Hepatic stellate cell (primary cell): ENCODE data around the gene NSMCE1.
"Not testable (repeated sequence)": the region's sequence is repeated elsewhere in the genome, so short reads cannot be mapped to it uniquely, and the experiment has no call there.

Experiments
- DNase-seq: peaks from one replicate; pipeline ENCODE4 v3.0.0; 2011; ENCODE audit warnings: low spot score

The NSMCE1 gene

GRCh38 chr16:27269300-27270150 is 953 bp upstream of the NSMCE1 start:
- no peak for DNase-seq

GRCh38 chr16:27267037-27267677 is 1.4 kb downstream of the NSMCE1 start:
- DNase-seq, result no peak

- DNase-seq, result no peak
Measured at GRCh38 chr16:27265982-27266381, 2.6 kb downstream of the NSMCE1 start.

GRCh38 chr16:27264151-27264550 is 4.4 kb downstream of the NSMCE1 start:
- peak; percentile 24 for DNase-seq

- DNase-seq, result not testable (repeated sequence)
Measured at GRCh38 chr16:27262904-27263423, 5.6 kb downstream of the NSMCE1 start.

GRCh38 chr16:27259710-27260109 is 8.9 kb downstream of the NSMCE1 start:
- no peak for DNase-seq

GRCh38 chr16:27258241-27258734 is 10.3 kb downstream of the NSMCE1 start:
- DNase-seq, result no peak

GRCh38 chr16:27257271-27257670 is 11.3 kb downstream of the NSMCE1 start:
- DNase-seq, result no peak

- DNase-seq, result no peak
Measured at GRCh38 chr16:27256861-27257260, 11.7 kb downstream of the NSMCE1 start.

- DNase-seq, result no peak
Measured at GRCh38 chr16:27254262-27254811, 14.2 kb downstream of the NSMCE1 start.

- peak; percentile 82 for DNase-seq
Measured at GRCh38 chr16:27253526-27253930, 15.0 kb downstream of the NSMCE1 start.

GRCh38 chr16:27252206-27252585 is 16.4 kb downstream of the NSMCE1 start:
- DNase-seq, result no peak

GRCh38 chr16:27251541-27252205 is 16.9 kb downstream of the NSMCE1 start:
- no peak for DNase-seq

GRCh38 chr16:27248886-27249285 is 19.7 kb downstream of the NSMCE1 start:
- DNase-seq, result not testable (repeated sequence)

- DNase-seq, result no peak
Measured at GRCh38 chr16:27248036-27248435, 20.5 kb downstream of the NSMCE1 start.

- DNase-seq, result not testable (repeated sequence)
Measured at GRCh38 chr16:27247076-27247475, 21.5 kb downstream of the NSMCE1 start.

GRCh38 chr16:27246439-27246838 is 22.1 kb downstream of the NSMCE1 start:
- no peak for DNase-seq

- peak; percentile 65 for DNase-seq
Measured at GRCh38 chr16:27245276-27246172, 23.0 kb downstream of the NSMCE1 start.

GRCh38 chr16:27244363-27244755 is 24.2 kb downstream of the NSMCE1 start:
- DNase-seq, result no peak

GRCh38 chr16:27243725-27244362 is 24.7 kb downstream of the NSMCE1 start:
- DNase-seq, result no peak
